Measurements from ENCODE around the gene TST.

GRCh38 chr22:37015587-37015878 lies 3.7 kb downstream of the TST start:
- TF ChIP-seq CTCF (IDR thresholded peaks at IDR 0.05; ENCODE audit: low read depth, low read length) (no peak), EZH2phosphoT487 (IDR thresholded peaks at IDR 0.05; ENCODE audit: low read depth) (no peak)

All from OCI-LY3 (cell line).